CD14-positive monocyte (primary cell): ENCODE measurements around the gene NEURL4. TPM values are rescaled to one million over a fixed set of nuclear protein-coding genes. Genes with fewer than 3 reads are reported as not detected.
A peak's percentile ranks its signal among the peaks of the same experiment; 100 is the strongest.

Experiments used
- DNase-seq, 3 donors: peaks; one replicate each; pipeline ENCODE4 v3.0.0-alpha.2; 2011 to 2022
- H2AFZ ChIP-seq: 2 replicates; pipeline ENCODE4 v1.6.0; 2012; ENCODE audit warnings: mild to moderate bottlenecking, low read depth, low read length, inconsistent platforms; ENCODE audit not compliant: insufficient read depth, poor library complexity, severe bottlenecking
- H3K27ac ChIP-seq, 2 donors: 1 replicate in 1 of 2; 2 replicates in 1 of 2; pipeline ENCODE4 v1.5.1; 2012 to 2013; ENCODE audit warnings: low read length in 2 of 2, control low read depth in 1 of 2, inconsistent platforms in 1 of 2, low read depth in 1 of 2, mild to moderate bottlenecking in 1 of 2
- H3K27me3 ChIP-seq, 2 donors: one replicate each; pipeline versions ENCODE4 v1.6.0 to v1.6.1; 2011 to 2013; ENCODE audit warnings: low read length in 2 of 2; ENCODE audit not compliant: control insufficient read depth in 2 of 2, insufficient read depth in 2 of 2
- H3K36me3 ChIP-seq, 2 donors: replicated peaks in 1 of 2; 1 replicate in 1 of 2; 2 replicates in 1 of 2; pipeline versions ENCODE4 v1.5.1 to v1.6.1; 2012 to 2013; ENCODE audit warnings: low read length in 2 of 2, control low read depth in 1 of 2, inconsistent platforms in 1 of 2, mild to moderate bottlenecking in 1 of 2; ENCODE audit not compliant: insufficient read depth in 2 of 2, control insufficient read depth in 1 of 2
- H3K4me1 ChIP-seq, 2 donors: 1 replicate in 1 of 2; 2 replicates in 1 of 2; pipeline versions ENCODE4 v1.5.1 to v1.6.1; 2012 to 2013; ENCODE audit warnings: low read length in 2 of 2, control low read depth in 1 of 2, inconsistent platforms in 1 of 2, mild to moderate bottlenecking in 1 of 2, moderate library complexity in 1 of 2; ENCODE audit not compliant: insufficient read depth in 2 of 2, control insufficient read depth in 1 of 2
- H3K4me2 ChIP-seq: replicated peaks from 2 replicates; pipeline ENCODE3; 2012; ENCODE audit warnings: low read length, moderate library complexity, mild to moderate bottlenecking; ENCODE audit not compliant: poor library complexity, severe bottlenecking; ENCODE audit errors: extremely low read depth
- H3K4me3 ChIP-seq, 3 experiments: fragments of 200-600 bp in 1 of 3; sonication (generic) in 1 of 3; replicated peaks in 1 of 3; 1 replicate in 2 of 3; 2 replicates in 1 of 3; pipeline ENCODE4 v1.5.1; 2011 to 2013; ENCODE audit warnings: low read length in 3 of 3, mild to moderate bottlenecking in 3 of 3, control low read depth in 2 of 3, low read depth in 2 of 3, inconsistent platforms in 1 of 3, moderate library complexity in 1 of 3
- H3K79me2 ChIP-seq: 2 replicates; pipeline ENCODE4 v1.6.0; 2012; ENCODE audit warnings: mild to moderate bottlenecking, control low read depth, inconsistent platforms, low read length, moderate library complexity; ENCODE audit not compliant: insufficient read depth
- H3K9ac ChIP-seq: 2 replicates; pipeline ENCODE4 v1.6.0; 2017; ENCODE audit warnings: low read length, mild to moderate bottlenecking; ENCODE audit not compliant: insufficient read depth, poor library complexity, severe bottlenecking
- H3K9me3 ChIP-seq, 2 donors: replicated peaks in 1 of 2; 1 replicate in 1 of 2; 2 replicates in 1 of 2; pipeline versions ENCODE4 v1.5.1 to v1.6.1; 2012 to 2013; ENCODE audit warnings: low read length in 2 of 2, control low read depth in 1 of 2; ENCODE audit not compliant: control insufficient read depth in 1 of 2, insufficient read depth in 1 of 2
- H4K20me1 ChIP-seq: 2 replicates; pipeline ENCODE4 v1.6.0; 2012; ENCODE audit warnings: mild to moderate bottlenecking, low read length, control low read depth, moderate library complexity; ENCODE audit not compliant: insufficient read depth
- H3K27ac Mint-ChIP-seq, 7 donors: one replicate each; pipeline ENCODE4 v1.8.0; 2020; ENCODE audit warnings: mild to moderate bottlenecking in 7 of 7, mixed read lengths in 7 of 7, moderate library complexity in 6 of 7, inconsistent platforms in 2 of 7
- H3K27me3 Mint-ChIP-seq, 3 donors: one replicate each; pipeline ENCODE4 v1.8.0; 2021 to 2022; ENCODE audit warnings: low read depth in 3 of 3, mild to moderate bottlenecking in 3 of 3, mixed read lengths in 3 of 3, moderate library complexity in 3 of 3, inconsistent platforms in 1 of 3
- H3K36me3 Mint-ChIP-seq, 2 donors: one replicate each; pipeline ENCODE4 v1.8.0; 2020; ENCODE audit warnings: mixed read lengths in 2 of 2, inconsistent platforms in 1 of 2, mild to moderate bottlenecking in 1 of 2
- H3K4me1 Mint-ChIP-seq: one replicate; pipeline ENCODE4 v1.8.0; 2020; ENCODE audit warnings: mild to moderate bottlenecking, mixed read lengths
- H3K4me3 Mint-ChIP-seq, 2 donors: one replicate each; pipeline ENCODE4 v1.8.0; 2020; ENCODE audit warnings: mild to moderate bottlenecking in 2 of 2, mixed read lengths in 2 of 2, moderate library complexity in 1 of 2
- H3K9me3 Mint-ChIP-seq, 7 donors: one replicate each; pipeline ENCODE4 v1.8.0; 2020 to 2022; ENCODE audit warnings: mixed read lengths in 7 of 7, mild to moderate bottlenecking in 6 of 7, moderate library complexity in 6 of 7, inconsistent platforms in 2 of 7
- CTCF ChIP-seq: fragments of 200-600 bp; IDR thresholded peaks from one replicate; pipeline ENCODE4 v1.8.0; 2022; ENCODE audit warnings: antibody characterized with exemption, mild to moderate bottlenecking
- WGBS: methylation state at CpG from one replicate; pipeline ENCODE4 v1.1.5; 2013; ENCODE audit warnings: missing lambda C conversion rate; ENCODE audit not compliant: insufficient coverage; 5-methylcytosine and 5-hydroxymethylcytosine counted together
- intact Hi-C, 2 donors: fragments of 100-400 bp; cut with micrococcal nuclease; formaldehyde crosslinking; loops; one replicate each; pipeline versions ENCODE4 v1.15.0 to v1.15.1; 2023
- polyA plus RNA-seq, 3 donors: library from polyadenylated mRNA; depleted of rRNA in 1 of 3; unstranded in 2 of 3; stranded (reverse) in 1 of 3; fragments of 300-500 nt in 2 of 3; fragments of >200 nt in 1 of 3; fragmentation: Illumina TruSeq in 2 of 3; gene quantifications; 1 replicate in 2 of 3; 2 replicates in 1 of 3; pipeline ENCODE4 v1.2.3, GENCODE V29; 2012 to 2021

NEURL4 gene
- polyA plus RNA-seq, 3 donors: 0.35 to 42.6 (median 0.44) TPM

- Mint-ChIP-seq H3K4me1 (peaks cover 24% of the 10 kb centered on the region), H3K36me3 (peaks cover 0 to 6% of the 10 kb centered on the region in 2 donors), H3K4me3 (peak overlapping the region in 1 of 2 donors; percentile 82), H3K27ac (no peak overlapping the region), H3K9me3 (peaks cover 0 to 23% (median 12%) of the 10 kb centered on the region in 7 donors), H3K27me3 (peaks cover 74 to 90% (median 76%) of the 10 kb centered on the region in 3 donors)
- H2AFZ ChIP-seq: no peak overlapping the region
- no peaks in the 10 kb centered on the region for H4K20me1 ChIP-seq
- peaks cover 0 to 13% of the 10 kb centered on the region in 2 donors for H3K9me3 ChIP-seq
- no peak for DNase-seq
- H3K27ac ChIP-seq: no peak overlapping the region
- no peak overlapping the region for H3K4me2 ChIP-seq
- H3K27me3 ChIP-seq: peaks cover 35 to 66% of the 10 kb centered on the region in 2 donors
- no peaks in the 10 kb centered on the region for H3K79me2 ChIP-seq
- peaks cover 21 to 32% of the 10 kb centered on the region in 2 donors for H3K4me1 ChIP-seq
- H3K9ac ChIP-seq: no peak overlapping the region
- no peak overlapping the region for H3K4me3 ChIP-seq
- no CpG with 5 or more reads among the region's 2 CpGs for WGBS
- intact Hi-C loops: loop anchor here in 1 of 2 donors (5.0 kb wide), 1 partner anchor 250 kb away; the partner anchor contains the start of gene SLC16A11
- no peaks in the 10 kb centered on the region for H3K36me3 ChIP-seq
- no peak for TF ChIP-seq CTCF
Observed at GRCh38 chr17:7292194-7292593, 36.9 kb downstream of the NEURL4 start.

- intact Hi-C loops: loop anchor here in 1 of 2 donors (5.0 kb wide), 1 partner anchor 248 kb away; the partner anchor contains the start of gene SLC16A11
- H3K4me1 ChIP-seq: peaks cover 12 to 21% of the 10 kb centered on the region in 2 donors
- no peak overlapping the region for H3K4me2 ChIP-seq
- DNase-seq: no peak
- H3K4me1 Mint-ChIP-seq: peaks cover 13% of the 10 kb centered on the region
- no peaks in the 10 kb centered on the region for H3K79me2 ChIP-seq
- H3K4me3 ChIP-seq: no peak overlapping the region
- peaks cover 0 to 18% (median 12%) of the 10 kb centered on the region in 7 donors for H3K9me3 Mint-ChIP-seq
- peaks cover 28 to 62% of the 10 kb centered on the region in 2 donors for H3K27me3 ChIP-seq
- no peak overlapping the region for H3K27ac ChIP-seq
- H3K9me3 ChIP-seq: peaks cover 0 to 13% of the 10 kb centered on the region in 2 donors
- 89% methylated on average over 8 of the region's 11 CpGs for WGBS
- no peak overlapping the region for H3K27ac Mint-ChIP-seq
- H3K27me3 Mint-ChIP-seq: peaks cover 72 to 89% (median 73%) of the 10 kb centered on the region in 3 donors
- no peak overlapping the region for H2AFZ ChIP-seq
- no peak overlapping the region for H3K9ac ChIP-seq
- no peaks in the 10 kb centered on the region for H3K36me3 ChIP-seq
- no peaks in the 10 kb centered on the region for H4K20me1 ChIP-seq
- H3K36me3 Mint-ChIP-seq: peaks cover 0 to 4% of the 10 kb centered on the region in 2 donors
- no peak for TF ChIP-seq CTCF
- H3K4me3 Mint-ChIP-seq: peak overlapping the region in 1 of 2 donors; percentile 59
Observed at GRCh38 chr17:7290685-7291084, 38.5 kb downstream of the NEURL4 start.
